ENCODE results near the gene RPS29. TPM values are rescaled to one million over a fixed set of nuclear protein-coding genes. Genes with fewer than 3 reads are reported as not detected.

Gene RPS29
- total and polyA plus RNA-seq, 2 of the 13 experiments (the other 11 are each of a cell fraction or from before 2014, with no cell fraction given), result 4,303 to 8,215 TPM

DNA sequence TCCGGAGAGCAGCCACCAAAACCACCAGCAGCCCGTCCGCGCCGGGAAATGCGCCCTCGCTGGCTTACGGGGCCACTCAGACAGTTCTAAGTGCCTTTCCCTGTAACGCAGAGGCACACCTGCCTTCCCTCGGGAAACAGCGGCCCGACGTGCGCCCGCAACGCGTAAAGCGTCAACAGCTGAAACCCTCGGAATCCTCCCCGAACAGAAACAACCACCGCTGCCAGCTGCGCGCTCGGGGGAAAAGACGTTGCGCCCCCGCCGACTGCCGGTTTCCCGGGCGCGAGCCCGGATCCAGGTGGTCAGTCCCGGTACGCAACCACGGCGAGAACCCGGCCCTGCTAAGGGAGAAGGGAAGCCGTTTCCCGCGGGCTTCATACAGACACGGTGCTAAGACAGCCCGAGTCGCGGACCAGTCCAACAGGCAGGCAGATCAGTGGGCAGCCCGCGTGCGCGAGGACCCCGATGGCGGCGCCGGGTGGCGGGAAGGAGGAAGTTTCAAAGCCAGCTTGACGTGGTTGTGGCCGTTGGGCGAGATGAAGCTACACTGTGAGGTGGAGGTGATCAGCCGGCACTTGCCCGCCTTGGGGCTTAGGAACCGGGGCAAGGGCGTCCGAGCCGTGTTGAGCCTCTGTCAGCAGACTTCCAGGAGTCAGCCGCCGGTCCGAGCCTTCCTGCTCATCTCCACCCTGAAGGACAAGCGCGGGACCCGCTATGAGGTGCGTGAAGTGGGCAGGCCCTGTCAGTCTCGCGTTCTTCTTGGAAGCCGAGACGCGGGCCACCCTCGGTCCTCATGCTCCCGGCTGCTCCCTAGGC lies 12.5 kb upstream of the RPS29 start, which contains the start of gene LRR1 (continued):
- TF ChIP-seq, protein P1, sequence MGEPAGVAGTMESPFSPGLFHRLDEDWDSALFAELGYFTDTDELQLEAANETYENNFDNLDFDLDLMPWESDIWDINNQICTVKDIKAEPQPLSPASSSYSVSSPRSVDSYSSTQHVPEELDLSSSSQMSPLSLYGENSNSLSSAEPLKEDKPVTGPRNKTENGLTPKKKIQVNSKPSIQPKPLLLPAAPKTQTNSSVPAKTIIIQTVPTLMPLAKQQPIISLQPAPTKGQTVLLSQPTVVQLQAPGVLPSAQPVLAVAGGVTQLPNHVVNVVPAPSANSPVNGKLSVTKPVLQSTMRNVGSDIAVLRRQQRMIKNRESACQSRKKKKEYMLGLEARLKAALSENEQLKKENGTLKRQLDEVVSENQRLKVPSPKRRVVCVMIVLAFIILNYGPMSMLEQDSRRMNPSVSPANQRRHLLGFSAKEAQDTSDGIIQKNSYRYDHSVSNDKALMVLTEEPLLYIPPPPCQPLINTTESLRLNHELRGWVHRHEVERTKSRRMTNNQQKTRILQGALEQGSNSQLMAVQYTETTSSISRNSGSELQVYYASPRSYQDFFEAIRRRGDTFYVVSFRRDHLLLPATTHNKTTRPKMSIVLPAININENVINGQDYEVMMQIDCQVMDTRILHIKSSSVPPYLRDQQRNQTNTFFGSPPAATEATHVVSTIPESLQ (CRISPR knock-in tag; conservative IDR thresholded peaks at IDR 0.05), result 0 out of 2 replicates have a peak, but pooled peaks have one; percentile 39
- TF ChIP-seq ZNF629 (CRISPR knock-in tag; conservative IDR thresholded peaks at IDR 0.05), result 0 out of 2 replicates have a peak, but pooled peaks have one; percentile 6
- TF ChIP-seq, protein P2, sequence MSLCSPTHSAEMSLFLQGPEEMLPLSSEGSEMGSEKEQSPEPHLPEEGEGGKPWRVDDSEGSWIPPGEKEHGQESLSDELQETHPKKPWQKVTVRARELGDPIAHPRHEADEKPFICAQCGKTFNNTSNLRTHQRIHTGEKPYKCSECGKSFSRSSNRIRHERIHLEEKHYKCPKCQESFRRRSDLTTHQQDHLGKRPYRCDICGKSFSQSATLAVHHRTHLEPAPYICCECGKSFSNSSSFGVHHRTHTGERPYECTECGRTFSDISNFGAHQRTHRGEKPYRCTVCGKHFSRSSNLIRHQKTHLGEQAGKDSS (CRISPR knock-in tag; IDR thresholded peaks at IDR 0.05; ENCODE audit: borderline replicate concordance, low read depth), result peak; percentile 65; the same call in 1 of the 2 replicates
- TF ChIP-seq NFATC3 (CRISPR knock-in tag; IDR thresholded peaks at IDR 0.05), result peak; percentile 77; the same call in 1 of the 2 replicates
- TF ChIP-seq ZSCAN31 (CRISPR knock-in tag; IDR thresholded peaks at IDR 0.05; ENCODE audit: low read depth), result no peak; the same call in 1 of the 2 replicates
- 0 out of 2 replicates have a peak, but pooled peaks have one; percentile 2 for TF ChIP-seq ZKSCAN5 (CRISPR knock-in tag; IDR thresholded peaks at IDR 0.05)
- TF ChIP-seq ZNF230 (CRISPR knock-in tag; IDR thresholded peaks at IDR 0.05), result no peak; the same call in 1 of the 2 replicates
- peak; percentile 76; the same call in 1 of the 2 replicates for TF ChIP-seq ZNF879 (CRISPR knock-in tag; IDR thresholded peaks at IDR 0.05)
- TF ChIP-seq ZNF549 (CRISPR knock-in tag; IDR thresholded peaks at IDR 0.05), result no peak
- TF ChIP-seq, protein P3, sequence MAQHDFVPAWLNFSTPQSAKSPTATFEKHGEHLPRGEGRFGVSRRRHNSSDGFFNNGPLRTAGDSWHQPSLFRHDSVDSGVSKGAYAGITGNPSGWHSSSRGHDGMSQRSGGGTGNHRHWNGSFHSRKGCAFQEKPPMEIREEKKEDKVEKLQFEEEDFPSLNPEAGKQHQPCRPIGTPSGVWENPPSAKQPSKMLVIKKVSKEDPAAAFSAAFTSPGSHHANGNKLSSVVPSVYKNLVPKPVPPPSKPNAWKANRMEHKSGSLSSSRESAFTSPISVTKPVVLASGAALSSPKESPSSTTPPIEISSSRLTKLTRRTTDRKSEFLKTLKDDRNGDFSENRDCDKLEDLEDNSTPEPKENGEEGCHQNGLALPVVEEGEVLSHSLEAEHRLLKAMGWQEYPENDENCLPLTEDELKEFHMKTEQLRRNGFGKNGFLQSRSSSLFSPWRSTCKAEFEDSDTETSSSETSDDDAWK (CRISPR knock-in tag; IDR thresholded peaks at IDR 0.05), result no peak
- TF ChIP-seq NFE2 (CRISPR knock-in tag; IDR thresholded peaks at IDR 0.05), result no peak
- TF ChIP-seq, protein P4, sequence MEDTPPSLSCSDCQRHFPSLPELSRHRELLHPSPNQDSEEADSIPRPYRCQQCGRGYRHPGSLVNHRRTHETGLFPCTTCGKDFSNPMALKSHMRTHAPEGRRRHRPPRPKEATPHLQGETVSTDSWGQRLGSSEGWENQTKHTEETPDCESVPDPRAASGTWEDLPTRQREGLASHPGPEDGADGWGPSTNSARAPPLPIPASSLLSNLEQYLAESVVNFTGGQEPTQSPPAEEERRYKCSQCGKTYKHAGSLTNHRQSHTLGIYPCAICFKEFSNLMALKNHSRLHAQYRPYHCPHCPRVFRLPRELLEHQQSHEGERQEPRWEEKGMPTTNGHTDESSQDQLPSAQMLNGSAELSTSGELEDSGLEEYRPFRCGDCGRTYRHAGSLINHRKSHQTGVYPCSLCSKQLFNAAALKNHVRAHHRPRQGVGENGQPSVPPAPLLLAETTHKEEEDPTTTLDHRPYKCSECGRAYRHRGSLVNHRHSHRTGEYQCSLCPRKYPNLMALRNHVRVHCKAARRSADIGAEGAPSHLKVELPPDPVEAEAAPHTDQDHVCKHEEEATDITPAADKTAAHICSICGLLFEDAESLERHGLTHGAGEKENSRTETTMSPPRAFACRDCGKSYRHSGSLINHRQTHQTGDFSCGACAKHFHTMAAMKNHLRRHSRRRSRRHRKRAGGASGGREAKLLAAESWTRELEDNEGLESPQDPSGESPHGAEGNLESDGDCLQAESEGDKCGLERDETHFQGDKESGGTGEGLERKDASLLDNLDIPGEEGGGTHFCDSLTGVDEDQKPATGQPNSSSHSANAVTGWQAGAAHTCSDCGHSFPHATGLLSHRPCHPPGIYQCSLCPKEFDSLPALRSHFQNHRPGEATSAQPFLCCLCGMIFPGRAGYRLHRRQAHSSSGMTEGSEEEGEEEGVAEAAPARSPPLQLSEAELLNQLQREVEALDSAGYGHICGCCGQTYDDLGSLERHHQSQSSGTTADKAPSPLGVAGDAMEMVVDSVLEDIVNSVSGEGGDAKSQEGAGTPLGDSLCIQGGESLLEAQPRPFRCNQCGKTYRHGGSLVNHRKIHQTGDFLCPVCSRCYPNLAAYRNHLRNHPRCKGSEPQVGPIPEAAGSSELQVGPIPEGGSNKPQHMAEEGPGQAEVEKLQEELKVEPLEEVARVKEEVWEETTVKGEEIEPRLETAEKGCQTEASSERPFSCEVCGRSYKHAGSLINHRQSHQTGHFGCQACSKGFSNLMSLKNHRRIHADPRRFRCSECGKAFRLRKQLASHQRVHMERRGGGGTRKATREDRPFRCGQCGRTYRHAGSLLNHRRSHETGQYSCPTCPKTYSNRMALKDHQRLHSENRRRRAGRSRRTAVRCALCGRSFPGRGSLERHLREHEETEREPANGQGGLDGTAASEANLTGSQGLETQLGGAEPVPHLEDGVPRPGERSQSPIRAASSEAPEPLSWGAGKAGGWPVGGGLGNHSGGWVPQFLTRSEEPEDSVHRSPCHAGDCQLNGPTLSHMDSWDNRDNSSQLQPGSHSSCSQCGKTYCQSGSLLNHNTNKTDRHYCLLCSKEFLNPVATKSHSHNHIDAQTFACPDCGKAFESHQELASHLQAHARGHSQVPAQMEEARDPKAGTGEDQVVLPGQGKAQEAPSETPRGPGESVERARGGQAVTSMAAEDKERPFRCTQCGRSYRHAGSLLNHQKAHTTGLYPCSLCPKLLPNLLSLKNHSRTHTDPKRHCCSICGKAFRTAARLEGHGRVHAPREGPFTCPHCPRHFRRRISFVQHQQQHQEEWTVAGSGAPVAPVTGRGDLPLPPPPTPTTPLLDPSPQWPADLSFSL (CRISPR knock-in tag; IDR thresholded peaks at IDR 0.05), result no peak
- TF ChIP-seq ZNF75D (CRISPR knock-in tag; IDR thresholded peaks at IDR 0.05; ENCODE audit: borderline replicate concordance), result no peak
- TF ChIP-seq ZFYVE20 (CRISPR knock-in tag; IDR thresholded peaks at IDR 0.05; ENCODE audit: borderline replicate concordance, low read depth), result 0 out of 2 replicates have a peak, but pooled peaks have one; percentile 63
- TF ChIP-seq SATB2 (CRISPR knock-in tag; IDR thresholded peaks at IDR 0.05), result peak; percentile 53; the same call in 1 of the 2 replicates
